ENCODE data around the gene NDUFS6. TPM values are rescaled to one million over a fixed set of nuclear protein-coding genes. Genes with fewer than 3 reads are reported as not detected.

The NDUFS6 gene
- total RNA-seq, 2 donors from 2014 or later, result 12.5 to 41.9 TPM

DNA sequence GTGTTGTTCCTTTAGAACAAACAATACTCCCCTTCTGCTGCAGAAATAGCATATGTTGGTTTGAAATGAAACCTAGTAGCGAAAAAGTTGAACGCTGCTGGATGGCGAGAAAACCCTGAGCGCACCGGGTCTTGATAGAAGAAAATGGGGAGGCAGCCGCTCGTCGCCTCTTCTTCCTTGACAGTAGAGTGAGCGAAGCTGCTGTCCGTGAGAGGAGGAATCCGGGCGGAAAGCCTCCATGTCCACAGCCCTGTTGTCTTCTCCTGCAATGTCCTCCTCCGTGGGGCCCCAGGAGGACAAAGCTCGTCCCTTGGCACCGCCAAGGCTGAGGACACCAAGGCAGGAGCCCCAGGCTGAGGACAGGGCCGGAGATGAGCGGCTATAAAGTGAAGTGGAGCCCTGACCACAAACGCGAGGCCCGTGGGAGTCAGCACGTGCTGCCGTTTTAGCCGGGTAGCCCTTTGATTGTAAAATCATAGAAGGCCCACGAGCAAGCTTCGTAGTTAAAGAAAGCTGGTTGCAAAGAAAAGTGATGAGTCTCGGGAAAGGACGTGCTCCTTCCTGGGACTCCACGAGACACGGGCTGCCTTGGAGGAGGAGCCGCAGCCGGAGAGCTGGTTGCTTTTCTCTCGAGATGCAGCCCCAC is 37.1 kb upstream of the NDUFS6 start:
- TF ChIP-seq POLR2A (IDR thresholded peaks at IDR 0.05), result no peak
- TF ChIP-seq, protein P1, sequence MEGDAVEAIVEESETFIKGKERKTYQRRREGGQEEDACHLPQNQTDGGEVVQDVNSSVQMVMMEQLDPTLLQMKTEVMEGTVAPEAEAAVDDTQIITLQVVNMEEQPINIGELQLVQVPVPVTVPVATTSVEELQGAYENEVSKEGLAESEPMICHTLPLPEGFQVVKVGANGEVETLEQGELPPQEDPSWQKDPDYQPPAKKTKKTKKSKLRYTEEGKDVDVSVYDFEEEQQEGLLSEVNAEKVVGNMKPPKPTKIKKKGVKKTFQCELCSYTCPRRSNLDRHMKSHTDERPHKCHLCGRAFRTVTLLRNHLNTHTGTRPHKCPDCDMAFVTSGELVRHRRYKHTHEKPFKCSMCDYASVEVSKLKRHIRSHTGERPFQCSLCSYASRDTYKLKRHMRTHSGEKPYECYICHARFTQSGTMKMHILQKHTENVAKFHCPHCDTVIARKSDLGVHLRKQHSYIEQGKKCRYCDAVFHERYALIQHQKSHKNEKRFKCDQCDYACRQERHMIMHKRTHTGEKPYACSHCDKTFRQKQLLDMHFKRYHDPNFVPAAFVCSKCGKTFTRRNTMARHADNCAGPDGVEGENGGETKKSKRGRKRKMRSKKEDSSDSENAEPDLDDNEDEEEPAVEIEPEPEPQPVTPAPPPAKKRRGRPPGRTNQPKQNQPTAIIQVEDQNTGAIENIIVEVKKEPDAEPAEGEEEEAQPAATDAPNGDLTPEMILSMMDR (IDR thresholded peaks at IDR 0.05), result no peak
- H3K27me3 ChIP-seq, result no peaks in the 10 kb centered on the region
- no peak overlapping the region for H3K27ac ChIP-seq
- peaks cover 4% of the 10 kb centered on the region for H3K4me1 ChIP-seq
- 63% methylated on average over 32 of the region's 32 CpGs for WGBS, 2 donors
- ATAC-seq (no peak), DNase-seq (peak in 2 of 4 donors; percentile 4 to 7)
- H3K36me3 ChIP-seq (replicated peaks in 1 of 2; ENCODE audit: insufficient read depth in 1 of 2, low read depth in 2 of 2), result no peaks in the 10 kb centered on the region
- H3K9me3 ChIP-seq, result no peaks in the 10 kb centered on the region
- H3K4me3 ChIP-seq, result no peak overlapping the region
- intact Hi-C loops (cut with DNase I), result loop anchor here (10.0 kb wide), 1 partner anchor 281 kb away; no protein-coding TSS in a partner anchor

DNA sequence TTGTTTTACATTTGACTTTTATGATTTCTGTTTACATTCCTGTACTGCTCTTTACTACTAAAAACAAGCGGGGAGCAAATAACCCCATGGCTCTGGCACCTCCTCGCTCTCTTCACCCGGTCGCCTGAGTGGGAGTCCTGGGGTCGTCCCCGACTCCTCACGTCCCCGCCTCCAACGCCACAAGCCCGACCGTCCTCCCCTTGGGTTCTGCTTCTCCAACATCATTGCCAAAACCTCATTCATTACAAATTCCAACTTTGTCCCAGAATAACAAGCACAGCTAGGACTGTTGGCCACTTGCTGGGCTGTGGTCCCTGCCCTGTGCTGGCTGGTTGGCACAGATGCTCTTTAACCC is 36.6 kb upstream of the NDUFS6 start:
- no peak for TF ChIP-seq POLR2A (IDR thresholded peaks at IDR 0.05)
- TF ChIP-seq, protein P1 (IDR thresholded peaks at IDR 0.05), result no peak
- 77 to 80% methylated on average over 11 of the region's 11 CpGs for WGBS, 2 donors
- intact Hi-C loops (cut with DNase I), result loop anchor here (10.0 kb wide), 1 partner anchor 280 kb away; no protein-coding TSS in a partner anchor
- Histone ChIP-seq H3K36me3 (replicated peaks in 1 of 2; ENCODE audit: insufficient read depth in 1 of 2, low read depth in 2 of 2) (no peaks in the 10 kb centered on the region), H3K4me1 (peaks cover 2% of the 10 kb centered on the region), H3K4me3 (no peak overlapping the region), H3K9me3 (no peaks in the 10 kb centered on the region), H3K27ac (no peak overlapping the region), H3K27me3 (no peaks in the 10 kb centered on the region)
- ATAC-seq (no peak), DNase-seq (peak in 1 of 4 donors; percentile 2)

DNA sequence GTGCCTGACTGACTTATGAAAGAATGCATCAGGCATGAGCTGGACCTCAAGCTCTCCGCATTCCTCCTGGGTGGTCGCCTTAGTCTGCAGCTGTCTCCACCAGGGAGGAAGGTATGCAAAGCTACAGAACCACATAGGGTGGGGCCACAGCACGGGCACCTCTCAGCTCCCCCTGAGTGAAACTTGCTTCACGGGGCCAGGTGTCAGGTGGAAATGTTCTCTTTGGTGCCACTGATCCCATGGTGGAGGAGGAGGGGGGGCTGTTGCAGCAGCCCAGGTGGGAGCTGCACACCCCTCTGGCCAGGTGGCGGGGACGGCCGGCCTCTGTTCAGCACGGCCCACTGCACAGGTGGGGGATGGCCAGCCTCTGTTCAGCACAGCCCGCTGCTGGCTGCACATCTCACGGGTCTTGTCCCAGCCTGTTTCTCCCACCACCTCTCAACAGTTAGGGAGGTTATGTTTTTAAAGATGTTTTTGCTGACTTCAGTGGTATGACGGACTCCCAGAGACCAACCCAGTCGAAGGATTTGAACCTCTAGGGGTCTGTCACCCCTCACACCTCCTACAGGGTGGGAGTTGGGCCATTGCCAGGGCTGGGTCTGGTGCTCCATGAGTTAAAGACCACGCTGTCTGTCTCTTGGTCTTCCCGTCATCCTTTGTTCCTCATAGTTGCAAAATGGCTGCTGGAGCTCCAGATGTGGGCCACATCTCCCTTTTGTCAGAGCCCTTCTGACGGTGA is 35.9 kb upstream of the NDUFS6 start:
- H3K36me3 ChIP-seq (replicated peaks in 1 of 2; ENCODE audit: insufficient read depth in 1 of 2, low read depth in 2 of 2), result no peaks in the 10 kb centered on the region
- no peaks in the 10 kb centered on the region for H3K9me3 ChIP-seq
- TF ChIP-seq, protein P1 (IDR thresholded peaks at IDR 0.05), result no peak
- no peak for TF ChIP-seq POLR2A (IDR thresholded peaks at IDR 0.05)
- no peak overlapping the region for H3K4me3 ChIP-seq
- 68 to 81% methylated on average over 9 to 15 of the region's 15 CpGs for WGBS, 2 donors
- DNase-seq (peak in 1 of 4 donors; percentile 10), ATAC-seq (no peak)
- no peaks in the 10 kb centered on the region for H3K27me3 ChIP-seq
- intact Hi-C loops (cut with DNase I), result loop anchor here (10.0 kb wide), 1 partner anchor 279 kb away; no protein-coding TSS in a partner anchor
- H3K4me1 ChIP-seq, result no peaks in the 10 kb centered on the region
- no peak overlapping the region for H3K27ac ChIP-seq

DNA sequence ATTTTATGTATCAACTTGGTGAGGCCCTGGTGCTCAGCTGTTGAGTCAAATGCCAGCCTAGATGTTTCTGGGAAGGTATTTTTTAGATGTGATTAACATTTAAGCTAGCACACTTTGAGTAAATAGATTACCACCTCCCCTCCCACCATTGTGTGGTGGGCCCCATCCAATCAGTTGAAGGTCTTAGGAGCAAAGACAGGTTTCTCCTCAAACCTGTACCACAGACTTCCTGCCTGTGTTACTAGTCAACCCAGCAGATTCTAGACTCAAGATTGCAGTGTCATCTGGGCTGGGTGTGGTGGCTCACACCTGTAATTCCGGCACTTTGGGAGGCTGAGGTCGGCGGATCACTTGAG is 35.3 kb upstream of the NDUFS6 start:
- ATAC-seq (no peak), DNase-seq (no peak)
- Histone ChIP-seq H3K9me3 (no peaks in the 10 kb centered on the region), H3K4me1 (no peaks in the 10 kb centered on the region), H3K27ac (no peak overlapping the region), H3K4me3 (no peak overlapping the region), H3K36me3 (replicated peaks in 1 of 2; ENCODE audit: insufficient read depth in 1 of 2, low read depth in 2 of 2) (no peaks in the 10 kb centered on the region), H3K27me3 (no peaks in the 10 kb centered on the region)
- 66 to 80% methylated on average over 3 of the region's 3 CpGs for WGBS, 2 donors
- intact Hi-C loops (cut with DNase I), result loop anchor here (10.0 kb wide), 1 partner anchor 279 kb away; no protein-coding TSS in a partner anchor
- TF ChIP-seq, protein P1 (IDR thresholded peaks at IDR 0.05), result no peak
- no peak for TF ChIP-seq POLR2A (IDR thresholded peaks at IDR 0.05)

All from body of pancreas (tissue), 4 donors.